Stimulated activated naive CD4-positive, alpha-beta T cell (primary cell): ENCODE data around the gene GRIK5.

Experiments used
- DNase-seq, 6 experiments: peaks; one replicate each; lab custom pipeline; 2025; lab: John Stamatoyannopoulos, UW

GRIK5 gene

DNA sequence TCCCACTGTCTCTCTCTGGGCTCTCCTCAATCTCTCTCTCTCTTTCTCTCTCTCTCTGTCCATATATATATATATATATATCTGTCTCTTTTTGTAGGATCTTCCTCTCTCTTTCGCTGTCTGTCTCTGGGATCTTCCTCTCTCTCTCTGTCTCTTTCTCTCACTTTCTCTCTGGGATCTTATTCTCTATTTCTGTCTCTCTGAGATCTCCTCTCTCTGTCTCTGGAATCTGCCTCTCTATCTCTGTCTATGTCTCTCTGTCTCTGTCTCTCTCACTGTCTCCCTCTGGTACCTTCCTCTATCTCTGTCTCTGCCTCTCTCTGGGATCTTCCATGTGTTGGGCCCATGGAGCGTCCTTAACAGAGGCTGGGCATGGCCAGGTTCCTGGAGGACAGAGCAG lies 79.4 kb downstream of the GRIK5 start:
- DNase-seq, result no peak

DNA sequence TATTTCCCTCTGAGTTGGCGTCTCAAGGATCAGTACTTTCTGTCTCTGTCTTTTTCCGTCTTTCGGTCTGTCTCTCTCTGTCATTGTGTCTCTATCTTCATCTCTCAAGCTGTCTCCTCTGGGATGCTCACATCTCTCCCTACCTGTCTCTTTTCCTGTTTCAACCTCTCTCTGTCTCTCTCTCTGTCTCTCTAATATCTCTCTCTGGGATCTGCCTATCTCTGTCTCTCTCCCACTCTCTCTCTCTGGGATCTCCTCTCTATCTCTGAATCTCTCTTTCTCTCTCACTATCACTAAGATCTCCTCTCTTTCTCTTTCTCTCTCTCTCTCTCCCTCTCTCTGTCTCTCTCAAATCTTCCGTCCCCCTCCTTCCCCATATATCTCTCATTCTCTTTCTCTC lies 80.0 kb downstream of the GRIK5 start:
- no peak for DNase-seq

DNA sequence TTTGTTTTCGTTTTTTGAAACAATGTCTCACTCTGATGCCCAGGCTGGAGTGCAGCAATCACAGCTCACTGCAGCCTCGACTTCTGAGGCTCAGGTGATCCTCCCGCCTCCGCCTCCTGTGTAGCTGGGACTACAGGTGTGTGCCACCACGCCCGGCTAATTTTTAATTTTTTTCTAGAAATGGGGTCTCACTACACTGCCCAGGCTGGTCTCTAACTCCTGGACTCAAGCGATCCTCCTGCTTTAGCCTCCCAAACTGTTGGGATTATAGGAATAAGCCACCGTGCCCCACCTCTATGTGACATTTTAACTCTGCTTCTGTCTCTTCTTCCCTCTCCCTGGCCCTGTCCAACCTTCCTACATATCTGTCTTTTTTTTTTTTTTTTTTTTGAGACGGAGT lies 81.1 kb downstream of the GRIK5 start:
- no peak for DNase-seq

DNA sequence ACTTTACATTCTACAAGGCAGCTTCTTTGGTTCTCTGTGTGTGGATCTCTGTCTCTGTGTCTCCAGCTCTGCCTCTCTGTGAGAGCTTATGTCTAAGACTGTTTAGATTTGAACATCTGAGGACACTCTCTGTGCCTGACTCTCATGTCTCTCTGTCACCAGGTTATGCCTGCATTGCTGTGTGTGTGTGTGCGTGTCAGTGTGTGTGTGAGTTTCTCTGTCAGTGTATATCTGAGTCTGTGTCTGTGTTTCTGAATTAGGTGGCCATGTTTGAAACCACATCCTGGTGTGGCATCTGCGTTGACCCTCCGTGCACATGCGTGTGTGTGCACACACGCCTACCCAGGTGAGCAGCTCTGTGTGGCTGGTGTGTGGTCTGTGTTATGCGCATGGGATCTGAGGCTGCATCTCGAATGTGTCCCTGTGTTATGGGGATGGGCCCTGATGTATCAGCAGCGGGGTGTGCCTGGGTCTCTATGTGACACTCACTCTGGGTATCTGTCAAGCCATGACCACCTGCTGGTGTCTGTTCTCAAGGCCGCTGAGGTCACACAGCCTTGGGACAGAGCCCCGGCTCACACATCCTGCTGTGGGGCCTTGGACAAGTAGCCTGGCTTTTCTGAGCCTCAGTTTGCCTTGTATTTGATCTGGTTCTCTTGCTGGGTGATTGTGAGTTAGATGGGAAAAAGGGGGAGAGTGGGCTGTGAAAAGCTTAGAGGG lies 82.7 kb downstream of the GRIK5 start:
- no peak for DNase-seq

DNA sequence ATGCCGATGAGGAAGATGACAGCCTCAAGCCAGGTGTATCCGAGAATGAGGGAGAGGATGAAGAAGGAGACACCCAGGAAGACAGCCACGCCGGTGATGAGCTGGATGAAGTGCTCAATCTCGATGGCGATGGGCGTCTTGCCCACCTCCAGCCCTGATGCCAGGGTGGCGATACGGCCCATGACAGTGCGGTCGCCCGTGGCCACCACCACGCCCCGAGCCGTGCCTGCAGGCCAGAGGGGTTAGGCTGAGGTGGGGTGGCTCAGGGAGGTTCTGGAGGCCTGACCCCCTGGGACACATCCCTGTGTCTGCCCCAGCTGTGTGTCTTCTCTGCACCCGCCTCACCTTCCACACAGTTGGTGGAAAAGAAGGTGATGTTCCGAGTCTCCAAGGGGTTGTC lies 85.0 kb downstream of the GRIK5 start:
- no peak for DNase-seq

DNA sequence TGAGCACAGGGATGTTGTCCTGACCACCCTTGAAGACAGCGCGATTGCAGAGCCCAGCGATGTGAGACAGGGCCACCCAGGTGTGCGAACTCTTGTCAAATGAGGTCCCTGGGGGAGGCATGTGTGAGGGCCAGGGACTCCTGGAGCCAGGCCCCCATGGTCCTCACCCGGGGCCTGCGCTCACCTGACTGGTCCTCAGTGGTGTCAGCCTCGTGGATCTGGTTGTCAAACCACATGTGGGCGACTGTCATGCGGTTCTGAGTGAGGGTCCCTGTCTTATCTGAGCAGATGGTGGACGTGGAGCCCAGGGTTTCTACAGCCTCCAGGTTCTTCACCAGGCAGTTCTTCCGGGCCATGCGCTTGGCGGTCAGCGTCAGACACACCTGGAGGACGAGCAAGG lies 88.3 kb downstream of the GRIK5 start:
- DNase-seq, result no peak

DNA sequence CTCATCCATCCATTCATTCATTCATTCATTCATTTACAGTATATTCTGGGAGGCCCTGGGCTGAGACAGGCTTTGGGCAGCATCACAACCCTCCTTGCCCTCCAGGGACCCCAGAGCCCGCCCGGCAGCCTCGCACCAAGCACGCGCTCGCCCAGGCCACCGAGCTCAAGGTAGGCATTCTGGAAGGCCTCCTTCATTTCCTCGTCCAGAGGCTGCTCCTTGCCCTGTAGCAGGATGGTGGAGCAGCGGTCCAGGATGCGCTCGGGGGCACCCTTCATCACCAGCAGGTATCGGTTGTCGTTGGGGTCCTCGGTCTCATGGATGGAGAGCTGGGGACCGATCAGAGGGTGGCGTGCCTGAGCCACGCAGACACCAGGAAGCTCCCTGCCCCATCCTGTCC lies 91.5 kb downstream of the GRIK5 start:
- no peak for DNase-seq

DNA sequence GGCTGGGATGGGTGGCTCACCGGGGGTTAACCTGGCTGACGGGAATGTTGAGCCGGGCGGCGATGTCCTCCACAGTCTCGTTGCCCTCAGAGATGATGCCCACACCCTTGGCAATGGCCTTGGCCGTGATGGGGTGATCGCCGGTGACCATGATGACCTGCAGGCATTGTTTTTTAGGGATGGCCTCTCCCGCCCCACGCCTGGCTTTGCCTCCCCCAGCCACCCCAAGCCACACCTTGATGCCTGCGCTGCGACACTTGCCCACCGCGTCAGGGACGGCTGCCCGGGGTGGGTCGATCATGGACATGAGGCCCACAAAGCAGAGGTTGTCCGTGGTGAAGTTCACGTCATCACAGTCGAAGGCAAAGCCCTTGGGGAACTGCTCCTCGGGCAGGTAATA lies 92.1 kb downstream of the GRIK5 start:
- no peak for DNase-seq

DNA sequence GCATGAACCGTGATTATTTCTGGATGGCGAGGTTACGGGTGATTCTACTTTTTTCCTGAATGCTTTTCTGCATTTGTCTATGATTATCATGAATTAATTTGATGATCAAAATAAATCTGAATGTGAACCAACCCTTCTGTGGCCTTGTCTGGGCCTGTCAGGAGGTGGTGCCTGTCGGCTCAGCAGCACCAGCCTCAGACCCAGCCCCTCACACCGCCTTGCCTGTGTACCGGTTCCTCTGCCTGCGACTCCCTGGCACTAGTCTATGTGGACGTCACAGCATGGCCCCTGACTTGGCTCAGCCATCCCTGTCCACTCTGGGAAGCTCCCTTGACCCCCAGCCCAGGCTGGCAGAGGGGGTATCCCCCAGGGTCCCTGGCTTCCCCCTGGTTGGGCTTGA lies 95.4 kb downstream of the GRIK5 start:
- DNase-seq, result no peak

DNA sequence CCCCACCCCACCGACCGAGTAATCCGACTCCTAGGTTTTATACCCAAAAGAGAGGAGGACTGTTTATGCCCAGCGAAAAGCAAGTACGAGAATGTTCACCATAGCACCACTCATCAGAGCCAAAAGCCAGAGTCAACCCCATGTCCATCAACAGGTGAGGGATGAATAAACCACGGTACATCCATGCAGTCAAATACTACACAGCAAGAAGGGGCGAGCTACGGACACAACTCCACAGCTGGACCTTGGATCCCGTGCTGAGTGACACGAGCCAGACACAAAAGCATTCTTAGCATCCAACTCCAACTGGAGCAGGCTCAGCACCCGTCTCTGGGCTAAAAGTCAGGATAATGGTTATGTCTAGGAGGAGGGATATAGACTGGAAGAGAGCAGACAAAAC lies 98.6 kb downstream of the GRIK5 start:
- DNase-seq, result no peak

DNA sequence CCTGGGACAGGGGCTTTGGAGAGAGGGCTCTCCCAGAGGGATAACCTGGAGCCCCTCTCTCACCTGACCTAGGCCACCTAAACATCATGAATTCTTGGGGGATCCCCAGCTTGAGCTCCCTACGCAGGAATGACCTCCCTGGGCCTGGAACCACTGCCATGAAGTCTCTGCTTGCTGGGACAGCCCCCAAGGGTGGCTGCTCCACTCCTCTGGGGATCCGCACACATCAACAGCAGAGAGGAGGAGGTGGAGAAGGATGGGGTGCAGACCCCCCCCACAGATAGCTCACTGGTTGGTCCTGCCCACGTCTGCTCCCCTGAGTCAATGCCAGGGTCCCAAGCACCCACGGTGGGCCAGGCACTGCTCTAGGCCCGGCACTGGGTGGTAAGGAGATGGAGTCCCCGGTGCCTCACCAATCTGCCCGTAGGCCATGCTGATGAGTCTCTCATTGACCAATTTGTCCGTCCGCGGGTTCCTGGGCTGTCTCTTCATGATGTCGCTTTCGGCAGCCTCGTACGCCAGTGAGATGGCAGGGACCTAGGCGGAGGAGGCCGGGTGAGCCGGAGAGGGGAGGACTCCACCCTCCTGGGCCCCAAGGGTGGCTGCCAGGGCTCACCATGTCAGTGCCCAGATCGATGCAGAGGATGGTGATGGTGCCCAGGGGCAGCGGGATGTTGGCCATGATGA lies 100.1 kb downstream of the GRIK5 start:
- DNase-seq, result no peak

DNA sequence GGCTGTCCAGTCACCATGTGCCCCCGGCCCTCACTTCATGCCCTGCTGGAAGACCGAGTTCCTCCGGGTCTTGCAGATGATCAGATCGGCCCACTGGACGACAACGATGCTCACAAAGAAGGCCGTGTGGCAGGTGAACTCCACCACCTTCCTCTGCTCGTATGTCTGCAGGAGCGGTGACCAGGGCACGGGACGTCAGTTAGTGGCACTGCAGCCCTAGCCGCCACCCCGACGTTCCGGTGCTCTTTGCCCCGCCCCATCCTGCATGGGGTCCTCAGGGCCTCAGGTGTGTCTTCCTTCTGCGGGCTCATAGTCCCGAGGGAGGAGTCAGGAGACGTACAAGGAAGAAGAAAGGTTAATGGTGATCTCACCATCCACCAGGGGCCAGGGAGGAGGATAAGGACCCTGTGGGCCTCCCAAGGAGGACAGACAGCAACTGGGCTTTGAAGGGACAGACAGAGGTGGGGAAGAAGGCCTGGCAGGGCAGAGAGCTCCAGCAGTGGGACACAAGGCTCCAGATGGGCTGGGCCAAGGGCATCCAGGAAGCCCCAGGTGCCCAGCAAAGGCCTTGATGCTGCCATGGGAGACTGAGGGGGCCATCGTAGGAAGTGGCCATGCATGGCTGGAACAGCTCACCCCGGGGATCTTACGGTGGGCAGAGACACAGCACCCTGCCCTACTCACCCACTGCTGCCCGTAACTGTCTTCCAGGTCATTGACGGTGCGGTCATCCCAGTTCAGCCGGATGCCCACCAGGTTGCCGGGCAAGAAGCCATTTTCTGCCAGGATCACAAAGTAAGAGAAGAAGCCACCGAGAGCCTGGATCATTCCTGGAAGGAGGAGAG lies 101.0 kb downstream of the GRIK5 start:
- DNase-seq, result no peak

DNA sequence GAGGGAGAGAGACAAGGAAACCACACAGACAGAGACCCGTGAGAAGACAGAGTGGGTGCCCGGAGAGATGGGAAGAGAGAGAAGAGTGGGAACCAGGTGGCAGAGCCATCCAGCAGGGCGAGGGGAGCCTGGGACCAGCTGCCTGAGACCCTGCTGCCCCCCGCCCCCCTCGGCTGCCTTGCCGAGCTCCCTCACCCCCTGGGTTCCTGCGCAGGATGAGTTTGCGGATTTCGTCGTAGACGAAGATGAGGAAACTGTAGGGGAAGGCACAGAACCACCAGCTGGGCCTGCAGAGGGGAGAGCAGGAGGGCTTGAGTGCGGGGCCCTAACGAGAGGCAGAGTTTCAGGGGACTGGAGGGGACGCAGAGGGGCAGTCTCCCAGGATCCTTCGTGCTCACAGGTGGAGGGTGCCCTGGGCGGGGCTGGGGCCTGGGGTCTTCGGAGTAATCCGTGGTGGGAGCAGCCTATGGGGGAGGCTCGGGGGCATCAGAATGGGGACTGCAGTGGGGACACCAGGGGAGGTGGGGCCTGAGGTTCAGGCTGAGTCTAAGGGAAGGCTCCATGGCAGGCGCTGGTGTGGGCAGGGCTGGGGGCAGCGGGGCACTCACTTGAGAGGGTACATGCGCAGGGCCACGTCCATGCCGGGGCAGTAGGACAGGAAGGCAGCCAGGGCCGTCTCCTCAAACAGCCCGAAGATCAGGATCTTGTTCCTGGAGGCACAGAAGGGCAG lies 102.8 kb downstream of the GRIK5 start:
- no peak for DNase-seq

DNA sequence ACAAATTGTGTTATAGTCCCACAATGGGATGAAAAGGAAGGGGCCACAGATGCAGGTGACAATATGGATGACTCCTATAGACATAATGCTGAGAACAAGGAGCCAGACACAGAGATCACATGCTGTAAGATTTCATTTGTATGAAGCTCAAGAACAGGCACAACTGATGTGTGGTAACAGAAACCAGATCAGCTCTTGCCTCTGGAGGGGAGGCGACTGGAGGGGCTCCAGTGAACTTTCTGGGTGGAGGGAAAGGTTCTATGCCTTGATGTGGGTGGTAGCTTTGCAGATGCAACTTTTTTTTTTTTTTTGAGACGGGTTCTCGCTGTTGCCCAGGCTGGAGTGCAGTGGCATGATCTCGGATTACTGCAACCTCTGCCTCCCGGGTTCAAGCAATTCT lies 104.9 kb downstream of the GRIK5 start:
- no peak for DNase-seq

DNA sequence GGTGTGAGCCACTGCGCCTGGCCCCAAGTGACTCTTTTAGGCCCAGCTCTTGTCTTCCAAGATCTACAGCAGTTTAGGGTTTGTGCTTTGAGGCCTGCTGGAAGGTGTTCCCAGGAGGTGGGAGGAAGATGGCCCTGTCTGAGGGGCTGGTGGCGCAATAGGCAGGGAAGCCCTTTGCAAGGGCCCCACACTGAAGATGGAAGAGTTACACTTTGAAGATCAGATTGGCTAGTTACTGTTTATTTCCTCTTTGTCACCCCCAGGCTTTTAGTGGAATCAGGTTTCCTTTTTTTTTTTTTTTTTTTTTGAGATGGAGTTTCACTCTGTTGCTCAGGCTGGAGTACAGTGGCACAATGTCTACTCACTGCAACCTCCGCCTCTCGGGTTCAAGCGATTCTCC lies 109.0 kb downstream of the GRIK5 start:
- no peak for DNase-seq

DNA sequence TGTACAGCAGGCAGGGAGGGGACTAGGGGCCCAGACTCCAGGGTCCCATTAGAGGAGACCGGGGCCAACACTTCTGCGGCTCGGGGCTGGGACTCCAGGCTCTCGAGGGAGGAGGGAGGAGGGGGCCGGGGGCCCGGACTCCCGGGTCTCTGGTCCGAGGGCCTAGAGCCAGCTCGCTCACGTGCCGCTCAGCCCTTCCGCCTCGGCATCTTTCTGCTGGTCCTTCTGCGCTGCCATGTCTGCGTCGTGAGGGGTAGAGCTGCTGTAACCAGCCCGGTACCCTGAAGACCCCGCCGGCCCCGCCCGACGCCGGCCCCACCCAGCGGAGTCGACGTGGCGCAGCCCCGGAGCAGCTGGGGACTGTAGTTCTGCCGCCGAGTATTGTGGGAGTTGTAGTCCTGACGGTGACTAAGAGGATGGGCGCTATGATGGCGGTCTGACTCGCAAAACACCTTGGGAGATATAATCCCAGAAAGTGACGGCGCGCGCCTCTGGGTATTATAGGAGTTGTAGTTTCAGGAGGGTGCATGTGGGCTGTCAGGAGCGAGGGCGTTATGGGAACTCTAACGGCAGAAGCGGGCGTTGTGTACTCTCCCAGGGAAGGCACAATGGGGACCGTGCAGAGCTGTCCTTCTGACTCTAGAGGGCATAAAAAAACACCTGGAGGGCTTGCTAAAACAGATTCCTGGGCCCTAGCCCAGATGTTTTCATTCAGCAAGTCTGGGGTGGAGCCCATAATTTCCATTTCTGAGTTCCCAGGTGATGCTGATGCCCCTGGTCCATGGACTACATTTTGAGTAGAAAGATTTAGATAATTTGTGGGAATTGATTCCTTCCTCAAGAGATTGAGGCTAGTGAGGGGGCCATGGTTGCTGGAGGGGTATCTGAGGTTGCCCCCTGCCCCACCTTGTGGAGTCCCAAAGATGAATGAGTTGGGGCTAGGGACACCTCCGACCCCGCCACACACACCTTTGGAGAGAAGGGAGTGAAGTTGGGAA lies 110.7 kb downstream of the GRIK5 start, which contains the start of gene RABAC1:
RABAC1 (minus strand) TSS at position 266 of the 998 bp plus-strand sequence; CDS start at position 237, 29 bp downstream.
- DNase-seq, result peak; percentile 77 to 86 (median 82)

DNA sequence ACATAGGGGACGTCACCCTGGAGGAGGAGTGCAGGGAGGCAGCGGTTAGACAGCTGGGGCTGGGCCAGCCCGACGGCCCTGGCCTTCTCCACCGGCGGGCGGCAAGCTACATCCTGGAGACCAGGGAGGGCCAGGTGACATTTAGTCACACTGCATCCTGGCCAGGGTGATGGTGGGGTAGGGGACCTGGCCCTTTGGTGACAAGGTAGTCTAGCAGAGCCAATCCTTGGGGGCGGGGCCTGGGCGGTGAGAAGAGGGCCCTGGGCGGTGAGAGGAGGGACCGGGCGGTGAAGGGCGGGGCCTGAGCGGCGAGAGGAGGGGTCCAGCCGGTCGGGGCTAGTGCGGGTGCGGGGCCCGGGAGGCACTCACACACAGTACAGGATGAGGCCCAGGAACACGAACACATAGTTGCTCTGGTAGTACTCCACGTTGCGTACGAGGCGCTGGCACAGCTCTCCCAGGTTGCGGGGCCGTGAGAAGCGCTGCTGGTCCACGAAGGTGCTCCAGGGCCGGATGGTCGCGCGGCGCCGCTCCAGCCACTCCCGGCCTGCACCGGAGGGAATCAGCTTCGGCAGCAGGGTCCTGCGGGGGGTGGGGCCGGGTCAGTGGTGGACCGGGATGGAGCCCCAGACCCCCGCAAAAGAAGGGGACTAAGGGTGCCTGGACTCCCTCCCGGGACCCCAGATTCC lies 111.5 kb downstream of the GRIK5 start:
- peak; percentile 54 to 82 (median 73) for DNase-seq

DNA sequence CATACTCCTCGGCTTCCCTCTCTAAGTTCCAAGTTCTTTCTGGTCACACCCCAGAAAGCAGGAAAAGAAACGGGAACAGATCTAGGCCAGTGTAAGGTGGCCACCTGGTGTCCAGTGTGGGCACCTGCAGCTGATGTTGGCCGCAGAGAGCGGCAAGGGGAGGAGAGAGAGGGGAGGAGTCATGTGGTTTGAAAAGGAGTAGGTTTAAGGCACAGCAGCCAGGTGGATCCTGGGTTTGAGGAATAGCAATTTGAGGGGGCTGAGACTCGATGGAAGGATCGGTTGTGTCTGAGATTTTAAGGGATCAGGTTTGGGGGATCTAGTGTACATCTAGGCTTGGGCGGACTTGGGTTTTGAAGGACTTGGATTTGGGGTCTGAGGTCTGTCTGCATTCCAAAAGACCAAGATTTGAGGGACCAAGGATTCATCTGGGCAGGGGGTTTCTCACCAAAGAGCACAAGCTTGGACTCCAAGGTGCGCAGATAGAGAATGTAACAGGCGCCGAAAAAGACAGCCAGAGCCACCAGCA lies 112.1 kb downstream of the GRIK5 start:
- peak in 1 of 6 experiments; percentile 21 for DNase-seq

DNA sequence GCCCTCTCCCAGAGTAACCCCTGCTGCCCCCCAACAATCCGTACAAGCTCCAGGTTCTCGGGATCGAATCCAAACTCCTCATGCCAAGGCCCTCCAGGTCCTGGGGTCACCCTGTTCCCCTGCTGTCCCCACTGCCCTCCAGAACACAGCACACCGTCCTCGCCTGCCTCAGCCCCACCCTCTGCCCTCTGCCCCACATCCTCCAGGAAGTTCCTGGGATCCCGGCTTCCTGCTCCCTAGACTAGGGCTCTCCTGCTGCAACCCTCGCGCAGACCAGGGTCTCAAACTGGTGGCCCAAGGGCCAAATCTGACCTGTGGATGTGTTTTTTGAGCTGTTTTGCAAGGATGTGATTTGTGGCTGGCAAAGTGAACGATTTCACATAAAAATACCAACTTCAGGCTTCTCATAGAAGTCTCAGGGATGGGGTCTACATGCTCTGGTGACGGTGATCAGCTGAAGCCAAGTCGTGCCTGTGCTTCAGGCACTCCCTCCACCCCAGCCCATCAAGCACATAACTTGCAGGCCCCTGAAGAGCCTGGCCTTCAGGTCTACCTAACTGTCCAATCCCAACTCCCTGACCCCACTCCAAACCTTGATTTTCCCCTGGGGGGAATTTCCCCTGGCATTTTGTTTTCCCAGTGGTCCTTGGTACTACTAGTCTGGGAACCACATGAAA lies 112.7 kb downstream of the GRIK5 start:
- no peak for DNase-seq
